Myocyte (in vitro differentiated cells): ENCODE measurements around the gene MTREX. TPM values are rescaled to one million over a fixed set of nuclear protein-coding genes. Genes with fewer than 3 reads are reported as not detected.

Source experiments
- DNase-seq: peaks from one replicate; pipeline ENCODE4 v3.0.0-alpha.2; 2012; ENCODE audit warnings: low read depth
- total RNA-seq: library from RNA; depleted of rRNA; stranded (reverse); fragments of >200 nt; gene quantifications from 2 replicates; pipeline ENCODE4 v1.2.3, GENCODE V29; 2014

Gene MTREX
- total RNA-seq, 1 donor from 2014 or later: 87.7 TPM

DNA sequence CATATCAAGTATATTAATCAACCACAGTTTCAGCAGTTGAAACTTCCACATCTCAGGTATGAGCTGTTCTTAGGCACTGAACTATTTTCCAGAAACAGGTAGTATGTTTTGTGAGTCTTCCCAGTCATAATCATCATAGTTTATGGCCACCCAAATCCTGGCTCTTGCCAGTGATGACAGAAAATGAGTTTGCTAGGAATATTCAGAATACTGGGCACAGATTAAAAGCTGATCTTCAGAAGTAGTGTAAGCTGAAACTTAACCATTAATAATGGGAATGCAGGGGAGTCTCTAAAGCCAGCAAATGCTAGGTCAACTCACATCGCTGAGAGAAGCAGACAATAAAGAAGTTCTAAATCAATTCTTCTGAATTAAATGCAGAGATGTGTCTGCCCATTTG is 162.5 kb downstream of the MTREX start:
- DNase-seq: no peak

DNA sequence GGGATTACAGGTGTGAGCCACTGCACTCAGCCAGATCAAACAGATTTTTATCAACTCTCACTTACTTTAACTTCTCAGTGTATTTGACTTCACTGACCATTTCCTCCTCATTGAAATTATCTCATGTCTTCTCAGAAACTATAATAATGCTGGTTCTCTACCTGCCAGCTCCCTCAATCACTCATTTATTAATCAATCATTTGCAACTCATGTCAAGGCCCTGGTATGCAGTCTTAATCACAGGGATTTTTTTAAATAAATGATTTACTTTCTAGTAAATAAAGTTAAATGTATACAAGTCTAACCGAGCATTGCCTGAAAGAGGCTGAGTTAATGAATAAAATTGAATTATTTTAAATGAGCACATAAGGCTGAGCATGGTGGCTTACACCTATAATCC is 163.7 kb downstream of the MTREX start:
- no peak for DNase-seq

DNA sequence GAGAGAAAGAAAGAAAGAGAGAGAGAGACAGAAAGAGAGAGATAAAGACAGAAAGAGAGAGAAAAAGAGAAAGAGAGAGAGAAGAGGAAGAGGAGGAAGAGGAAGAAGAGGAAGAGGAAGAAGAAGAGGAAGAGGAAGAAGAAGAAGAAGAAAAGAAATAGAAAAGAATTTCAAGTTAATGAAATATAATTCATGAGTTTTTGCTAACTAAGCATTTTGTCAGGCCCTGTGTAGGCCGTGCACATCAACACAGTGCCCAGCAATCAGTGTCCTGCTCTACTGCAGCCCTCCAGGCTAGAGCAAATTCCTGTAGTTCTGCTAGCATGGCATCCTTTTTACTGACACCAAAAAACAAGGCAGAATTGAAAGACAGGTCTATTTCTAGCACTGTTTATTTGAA is 164.9 kb downstream of the MTREX start:
- DNase-seq: no peak

Other genes starting within 250 kb of the MTREX start
- not detected in 2 replicates for gene GZMA, start 205.3 kb upstream of the MTREX start, total RNA-seq
- gene GPX8, start 147.8 kb upstream of the MTREX start, total RNA-seq: 83.7 and 90.6 TPM in 2 replicates
- gene CDC20B, start 134.8 kb upstream of the MTREX start, total RNA-seq: not detected in 2 replicates
- gene MCIDAS, start 80.7 kb upstream of the MTREX start, total RNA-seq: not detected in 2 replicates
- 2.3 and 2.6 TPM in 2 replicates for gene CCNO, start 74.4 kb upstream of the MTREX start, total RNA-seq
- gene DHX29, start 295 bp upstream of the MTREX start, total RNA-seq: 33.4 and 44.3 TPM in 2 replicates
- 94.7 and 154 TPM in 2 replicates for gene PLPP1, start 227.0 kb downstream of the MTREX start, total RNA-seq